SHP77 (cell line): Measurements from ENCODE around the gene SMIM10.
"Not testable (repeated sequence)": the region's sequence is repeated elsewhere in the genome, so short reads cannot be mapped to it uniquely, and the experiment has no call there.

Source experiments
- DNase-seq, 2 experiments: peaks; one replicate each; lab custom pipeline; 2025; lab: John Stamatoyannopoulos, UW

The SMIM10 gene

DNA sequence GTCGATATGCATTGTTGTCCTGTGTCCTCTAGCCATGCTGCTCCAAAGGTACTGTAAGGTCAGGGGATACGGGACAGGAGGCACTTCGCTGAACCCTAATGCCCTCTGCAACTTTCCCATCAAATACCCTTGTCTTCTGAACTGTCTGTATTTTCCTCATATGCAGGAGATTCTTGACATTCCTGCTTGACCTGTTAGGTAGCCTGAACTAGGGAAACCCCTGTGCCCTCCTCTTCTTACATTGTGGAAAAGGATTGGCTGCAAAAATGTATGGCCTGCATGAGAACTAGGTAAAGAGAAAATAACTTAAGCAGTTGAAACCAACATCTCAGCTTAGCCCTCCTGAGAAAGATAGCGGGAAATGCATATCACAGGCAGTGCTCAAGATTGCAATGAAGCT is 20.1 kb downstream of the SMIM10 start:
- no peak for DNase-seq

DNA sequence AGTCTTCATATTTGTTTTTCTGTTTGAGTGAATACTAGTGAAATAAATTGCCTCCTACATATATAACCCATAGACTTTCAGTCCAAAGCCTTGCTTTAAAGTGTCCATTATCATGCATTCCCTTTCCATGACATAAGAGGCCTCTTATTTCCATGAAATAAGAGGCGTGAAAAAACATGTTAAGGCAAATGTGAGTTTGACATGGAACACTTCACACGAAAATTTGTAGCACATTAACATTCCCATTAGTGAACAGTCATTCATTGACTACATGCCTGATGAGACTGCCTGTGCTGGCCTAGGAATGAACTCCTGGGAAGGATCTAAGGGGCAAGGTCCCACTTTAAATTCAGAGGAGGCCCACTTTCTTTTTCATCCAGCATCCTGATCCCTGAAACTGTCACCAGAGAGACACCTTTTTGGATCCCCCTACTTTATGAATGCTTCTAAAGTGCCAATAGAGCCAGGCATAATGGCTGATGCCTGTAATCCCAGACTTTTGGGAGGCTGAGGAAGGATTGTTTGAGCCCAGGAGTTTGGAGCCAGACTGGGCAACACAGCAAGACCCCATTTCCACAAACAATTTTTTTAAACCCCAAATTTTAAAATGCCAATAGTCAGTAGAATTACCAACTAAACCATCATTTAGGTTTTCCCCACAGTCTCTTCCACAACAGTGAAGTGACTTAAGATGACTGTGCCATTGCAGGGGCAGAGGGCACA is 24.9 kb downstream of the SMIM10 start:
- no peak for DNase-seq

DNA sequence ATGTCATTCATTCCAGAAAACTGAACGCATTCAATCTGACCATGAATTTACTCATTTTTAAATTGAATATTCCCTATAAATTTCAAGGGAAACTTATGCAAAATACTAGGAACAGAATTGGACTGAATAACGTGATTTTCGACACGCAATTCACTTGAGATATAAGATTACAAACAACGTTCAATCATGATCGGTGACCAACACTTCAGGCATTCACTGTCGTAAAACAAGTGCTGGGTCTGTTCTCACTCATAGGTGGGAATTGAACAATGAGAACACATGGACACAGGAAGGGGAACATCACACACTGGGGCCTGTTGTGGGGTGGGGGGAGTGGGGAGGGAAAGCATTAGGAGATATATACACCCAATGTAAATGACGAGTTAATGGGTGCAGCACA is 29.1 kb downstream of the SMIM10 start:
- DNase-seq = not testable (repeated sequence)

DNA sequence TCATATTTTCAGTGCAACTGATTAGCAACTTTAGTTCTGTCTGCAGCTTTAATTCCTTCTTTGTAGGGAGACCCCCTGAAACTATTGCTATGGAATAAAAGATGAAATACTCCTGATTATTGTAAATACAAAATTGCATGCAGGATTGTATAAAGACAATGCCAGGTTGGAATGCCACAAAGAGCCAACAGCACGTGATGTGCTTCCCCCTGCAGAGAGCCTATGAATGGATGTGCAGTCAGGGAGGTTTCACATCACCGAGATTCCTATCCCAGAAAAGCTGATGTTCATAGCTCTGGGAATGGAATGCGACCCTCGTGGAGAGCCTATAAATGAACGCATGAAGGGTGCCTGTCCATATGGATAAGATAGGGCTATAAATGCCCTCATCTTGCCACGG is 33.0 kb downstream of the SMIM10 start:
- not testable (repeated sequence) for DNase-seq

DNA sequence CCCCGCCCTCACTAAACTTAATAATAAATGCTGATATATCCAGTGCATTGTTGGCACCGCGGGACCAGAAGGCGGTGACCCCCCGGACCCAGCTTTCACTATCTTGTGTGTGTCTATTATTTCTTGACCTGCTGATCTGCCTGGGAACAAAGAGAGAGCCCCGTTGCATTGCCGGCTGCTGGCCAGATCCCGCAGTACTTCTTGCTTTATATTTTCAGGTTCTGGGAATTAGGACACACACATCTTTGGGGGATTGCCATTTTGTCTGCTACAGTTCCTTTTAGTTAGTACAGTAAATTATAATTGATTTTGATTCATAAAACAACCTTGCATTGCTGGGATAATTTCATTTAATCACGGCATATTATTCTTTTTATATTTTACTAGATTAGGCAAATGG is 33.7 kb downstream of the SMIM10 start:
- no peak for DNase-seq

DNA sequence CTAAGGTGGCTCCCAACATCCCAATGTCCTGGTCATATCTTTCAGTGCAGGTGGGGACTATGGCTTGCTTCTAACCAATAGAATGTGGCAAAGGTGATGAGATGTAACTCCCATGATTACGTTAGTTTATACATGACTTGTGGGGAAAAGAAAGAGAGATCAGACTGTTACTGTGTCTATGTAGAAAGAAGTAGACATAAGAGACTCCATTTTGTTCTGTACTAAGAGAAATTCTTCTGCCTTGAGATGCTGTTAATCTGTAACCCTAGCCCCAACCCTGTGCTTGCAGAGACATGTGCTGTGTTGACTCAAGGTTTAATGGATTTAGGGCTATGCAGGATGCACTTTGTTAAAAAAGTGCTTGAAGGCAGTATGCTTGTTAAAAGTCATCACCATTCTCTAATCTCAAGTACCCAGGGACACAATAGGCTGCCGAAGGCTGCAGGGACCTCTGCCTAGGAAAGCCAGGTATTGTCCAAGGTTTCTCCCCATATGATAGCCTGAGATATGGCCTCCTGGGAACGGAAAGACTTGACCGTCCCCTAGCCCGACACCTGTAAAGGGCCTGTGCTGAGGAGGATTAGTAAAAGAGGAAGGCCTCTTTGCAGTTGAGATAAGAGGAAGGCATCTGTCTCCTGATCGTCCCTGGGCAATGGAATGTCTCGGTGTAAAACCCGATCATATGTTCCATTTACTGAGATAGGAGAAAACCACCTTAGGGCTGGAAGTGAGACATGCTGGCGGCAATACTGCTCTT is 39.6 kb downstream of the SMIM10 start:
- not testable (repeated sequence) for DNase-seq

DNA sequence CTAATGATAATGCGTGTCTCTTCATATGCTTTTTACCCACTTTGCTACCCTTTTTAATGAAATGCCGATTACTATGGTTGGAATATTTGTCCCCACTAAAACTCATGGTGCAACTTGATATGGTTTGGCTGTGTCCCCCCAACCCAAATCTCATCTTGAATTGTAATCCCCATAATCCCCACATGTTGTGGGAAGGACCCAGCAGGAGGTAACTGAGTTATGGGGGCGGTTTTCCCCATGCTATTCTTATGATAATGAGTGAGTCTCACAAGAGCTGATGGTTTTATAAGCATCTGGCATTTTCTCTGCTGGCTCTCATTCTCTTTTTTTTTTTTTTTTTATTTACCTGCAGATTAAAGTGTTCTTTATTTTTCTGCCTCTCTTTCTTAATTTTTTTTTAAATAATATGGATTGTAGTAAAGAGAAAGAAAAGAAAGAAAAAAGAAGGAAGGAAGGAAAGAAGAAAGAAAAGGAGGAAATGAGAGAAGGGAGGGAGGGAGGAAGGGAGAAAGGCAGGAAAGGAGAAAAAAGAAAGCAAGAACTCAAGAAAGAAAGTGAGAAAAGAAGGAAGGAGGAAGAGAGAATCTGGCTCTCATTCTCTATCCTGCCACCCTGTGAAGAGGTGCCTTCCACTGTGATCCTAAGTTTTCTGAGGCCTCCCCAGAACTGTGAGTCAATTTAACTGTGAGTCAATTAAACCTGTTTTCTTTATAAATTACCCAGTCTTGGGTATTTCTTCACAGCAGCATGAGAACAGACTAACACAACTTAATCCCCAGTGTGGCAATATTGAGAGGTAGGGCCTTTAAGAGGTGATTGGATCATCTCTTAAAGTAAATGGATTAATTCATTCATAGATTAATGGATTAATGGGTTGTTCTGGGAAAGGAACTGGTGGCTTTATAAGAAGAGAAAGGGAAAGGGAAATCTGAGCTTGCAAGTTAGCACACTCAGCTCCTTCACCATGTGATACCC is 50.6 kb downstream of the SMIM10 start:
- not testable (repeated sequence) for DNase-seq
